Right renal cortex interstitium (tissue), 3 donors: ENCODE data around the gene NAIF1. TPM values are rescaled to one million over a fixed set of nuclear protein-coding genes. Genes with fewer than 3 reads are reported as not detected.
"Not testable (repeated sequence)": the region's sequence is repeated elsewhere in the genome, so short reads cannot be mapped to it uniquely, and the experiment has no call there.

ENCODE experiments used
- DNase-seq, 3 donors: peaks; one replicate each; pipeline ENCODE4 v3.0.0-alpha.2; 2013; ENCODE audit warnings: low read depth in 3 of 3, low spot score in 2 of 3
- polyA plus RNA-seq, 3 donors: library from polyadenylated mRNA; unstranded; fragments of 120-200 nt; gene quantifications; one replicate each; pipeline ENCODE4 v1.2.1, GENCODE V29; 2013; ENCODE audit not compliant: insufficient read length in 3 of 3

NAIF1 gene
- polyA plus RNA-seq, 3 donors: 9.5 to 11.0 (median 9.6) TPM

DNA sequence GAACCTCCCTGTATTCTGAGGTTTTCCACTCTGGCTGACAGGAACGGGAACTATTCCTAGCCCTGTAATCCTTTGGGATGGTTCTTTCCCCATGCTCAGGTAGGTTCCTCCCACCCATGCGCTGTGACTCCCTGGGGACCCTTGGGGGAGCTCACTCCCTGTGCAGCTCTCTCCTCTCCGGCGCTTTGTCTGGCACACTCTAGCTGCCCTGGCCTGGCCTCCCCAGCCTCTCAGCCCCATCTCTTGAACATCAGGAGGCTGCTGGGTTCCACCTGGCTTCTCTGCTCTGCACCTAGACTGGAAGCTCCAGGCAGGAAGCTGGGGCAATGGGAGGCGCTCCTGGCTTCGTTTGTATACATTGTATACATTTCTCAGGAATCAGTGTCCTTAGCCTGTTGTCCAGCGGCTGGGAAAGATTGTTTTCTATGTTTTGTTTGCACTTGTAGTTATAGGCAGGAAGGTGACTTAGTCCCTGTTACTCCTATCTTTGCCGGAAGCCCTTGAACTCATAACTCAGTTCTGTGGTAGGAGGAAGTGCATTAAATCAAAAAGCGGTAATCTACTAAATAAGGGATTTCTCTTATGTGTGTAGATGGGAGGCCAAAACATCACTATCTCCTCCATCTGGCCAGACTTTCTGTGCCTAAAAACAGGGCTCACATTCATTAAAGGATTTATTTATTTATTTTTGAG is 21.3 kb upstream of the NAIF1 start:
- DNase-seq: no peak

DNA sequence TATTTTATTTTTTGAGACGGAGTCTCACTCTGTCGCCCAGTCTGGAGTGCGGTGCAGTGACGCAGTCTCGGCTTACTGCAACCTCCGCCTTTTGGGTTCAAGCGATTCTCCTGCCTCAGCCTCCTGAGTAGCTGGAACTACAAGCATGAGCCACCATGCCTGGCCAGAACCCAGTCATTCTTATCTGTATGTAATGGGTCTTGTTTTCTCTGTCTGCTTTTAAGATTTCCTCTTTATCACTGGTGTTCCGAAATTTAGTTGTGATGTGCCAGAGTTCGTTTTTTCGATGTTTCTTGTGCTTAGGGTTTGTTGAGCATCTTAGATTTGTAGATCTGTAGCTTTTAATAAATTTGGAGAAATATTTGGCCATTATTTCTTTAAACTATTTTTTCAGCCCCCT is 20.1 kb upstream of the NAIF1 start:
- DNase-seq: no peak

DNA sequence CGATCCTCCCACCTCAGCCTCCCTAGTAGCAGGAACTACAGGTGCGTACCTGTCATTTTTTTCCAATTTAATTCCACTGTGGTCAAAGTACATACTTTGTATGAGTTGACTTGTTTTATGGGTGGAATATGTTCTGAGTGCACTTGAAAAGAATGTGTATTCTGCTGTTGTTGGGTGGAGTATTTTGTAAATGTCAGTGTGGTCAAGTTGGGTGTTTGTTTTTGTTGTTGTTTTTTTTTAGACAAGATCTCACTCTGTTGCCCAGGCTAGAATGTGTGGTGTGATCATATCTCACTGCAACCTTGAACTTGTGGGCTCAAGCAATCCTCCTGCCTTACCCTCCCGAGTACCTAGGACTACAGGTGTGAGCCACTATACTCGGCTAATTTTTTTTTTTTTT is 18.8 kb upstream of the NAIF1 start:
- no peak for DNase-seq

DNA sequence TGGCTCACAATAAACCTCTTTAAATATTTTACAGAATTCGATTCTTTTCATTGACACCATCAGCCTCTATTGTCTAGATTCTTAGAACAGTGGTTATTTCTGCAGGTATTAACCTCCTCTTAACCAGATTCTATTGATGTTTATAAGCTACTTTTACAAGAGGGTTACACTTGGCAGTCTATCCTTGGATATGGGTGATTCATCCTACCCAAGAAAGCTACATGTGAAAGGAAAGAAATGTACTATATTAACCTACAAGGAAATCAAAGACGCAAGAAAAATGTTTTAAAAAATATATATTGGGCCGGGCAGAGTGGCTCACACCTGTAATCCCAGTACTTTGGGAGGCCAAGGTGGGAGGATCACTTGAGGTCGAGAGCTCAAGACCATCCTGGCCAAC is 17.6 kb upstream of the NAIF1 start:
- no peak for DNase-seq

DNA sequence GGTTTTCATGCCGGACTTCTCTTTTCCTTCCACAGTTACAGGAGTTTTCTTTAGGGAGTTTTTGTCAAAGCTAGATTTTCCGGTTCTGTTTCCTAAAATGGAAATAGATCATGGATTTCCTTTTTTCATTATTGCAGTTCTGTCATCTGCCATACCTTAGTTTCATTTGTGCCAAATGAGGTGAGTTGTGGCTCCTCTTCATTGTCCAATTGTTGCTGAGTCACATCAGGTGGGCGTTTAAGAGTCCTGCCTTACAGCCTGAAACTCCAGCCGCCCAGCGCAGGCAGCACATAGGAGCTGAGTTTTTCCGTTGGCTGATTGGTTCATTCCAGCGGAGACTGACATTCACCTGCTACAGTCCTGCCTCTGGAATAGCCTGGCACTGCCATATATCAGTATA is 15.0 kb upstream of the NAIF1 start:
- no peak for DNase-seq

DNA sequence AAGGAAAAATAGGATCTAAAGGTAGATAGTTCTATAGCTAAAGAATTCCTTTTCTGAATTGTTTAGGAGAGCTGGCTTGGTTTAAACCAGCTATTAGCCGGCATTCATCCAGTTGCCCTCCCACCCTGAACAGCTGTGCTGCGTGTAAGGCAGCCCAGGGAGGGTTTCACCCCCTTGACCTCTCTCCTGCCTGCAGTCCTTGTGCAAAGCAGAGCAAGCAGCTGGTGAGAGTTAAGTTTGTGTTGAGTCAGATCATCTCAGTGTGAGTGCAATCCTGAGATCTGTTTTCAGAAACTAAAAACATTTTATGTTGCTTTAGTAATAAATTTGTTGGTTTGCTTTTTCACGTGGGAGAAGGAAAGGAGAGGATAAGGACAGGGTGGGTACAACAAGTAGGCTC is 13.9 kb upstream of the NAIF1 start:
- peak in 1 of 3 donors; percentile 78 for DNase-seq

DNA sequence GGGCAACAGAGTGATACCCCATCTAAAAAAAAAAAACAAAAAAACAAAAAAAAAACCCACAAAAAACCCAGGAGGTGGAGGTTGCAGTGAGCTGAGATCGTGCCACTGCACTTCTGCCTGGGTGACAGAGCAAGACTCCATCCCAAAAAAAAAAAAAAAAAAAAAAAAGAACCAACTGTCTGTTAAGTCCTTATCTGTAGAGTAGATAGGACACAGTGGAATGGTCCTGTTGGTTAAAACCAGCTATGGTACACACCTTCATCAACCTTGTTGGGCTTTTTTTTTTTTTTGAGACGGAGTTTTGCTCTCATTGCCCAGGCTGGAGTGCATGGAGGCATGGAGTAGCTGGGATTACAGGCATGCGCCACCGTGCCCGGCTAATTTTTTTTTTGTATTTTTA is 13.1 kb upstream of the NAIF1 start:
- no peak for DNase-seq

GRCh38 chr9:128078504-128079434 is 11.6 kb upstream of the NAIF1 start:
- no peak for DNase-seq

DNA sequence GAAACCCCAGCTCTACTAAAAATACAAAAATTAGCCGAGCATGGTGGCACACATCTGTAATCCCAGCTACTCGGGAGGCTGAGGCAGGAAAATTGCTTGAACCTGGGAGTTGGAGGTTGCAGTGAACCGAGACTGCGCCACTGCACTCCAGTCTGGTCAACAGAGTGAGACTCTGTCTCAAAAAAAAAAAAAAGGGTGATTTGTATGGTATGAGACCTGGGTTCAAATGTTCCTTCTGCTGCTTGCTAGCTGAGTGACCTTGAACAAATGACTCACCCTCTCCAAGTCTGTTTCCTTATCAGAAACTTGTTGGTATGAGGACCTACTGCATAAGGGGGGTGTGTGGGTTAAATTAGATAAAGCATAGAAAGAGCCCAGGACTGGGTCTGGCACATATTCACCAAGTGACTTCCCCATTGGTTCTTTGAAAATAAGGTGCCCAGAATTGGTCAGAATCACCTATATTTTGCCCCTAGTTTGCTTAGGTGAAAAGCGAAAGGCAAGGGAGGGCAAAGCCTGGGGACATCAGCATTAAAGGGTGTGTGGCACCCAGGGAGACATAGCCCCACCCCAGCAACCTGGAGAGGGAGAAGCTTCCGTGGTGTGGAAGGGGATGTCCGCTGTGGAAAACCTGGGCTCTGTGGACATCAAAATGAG is 10.9 kb upstream of the NAIF1 start:
- DNase-seq: no peak

DNA sequence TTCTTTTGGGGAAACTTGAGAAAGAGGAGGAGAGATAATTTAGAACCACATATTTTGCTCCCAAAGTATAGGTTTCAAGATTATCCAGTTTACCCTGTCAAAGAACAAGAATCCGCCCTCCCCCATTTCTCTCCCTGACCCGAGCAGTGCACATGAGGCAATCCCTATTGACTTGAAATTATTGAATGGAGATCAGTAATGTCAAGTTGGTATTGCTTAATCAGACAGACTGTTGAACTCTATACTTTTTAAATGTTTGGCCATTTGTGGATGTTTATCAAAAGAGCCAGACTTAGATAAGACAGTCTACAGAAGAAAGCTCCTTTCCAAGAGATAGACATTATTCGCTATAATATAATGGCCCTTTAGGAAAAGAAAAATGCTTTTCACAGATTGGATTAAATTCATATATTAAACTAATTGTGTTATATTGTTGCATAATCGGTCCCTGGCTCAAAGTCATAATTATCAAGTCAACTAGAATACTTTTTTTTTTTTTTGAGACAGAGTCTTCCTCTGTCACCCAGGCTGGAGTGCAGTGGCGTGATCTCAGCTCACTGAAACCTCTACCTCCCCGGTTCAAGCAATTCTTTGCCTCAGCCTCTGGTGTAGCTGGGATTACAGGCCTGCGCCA is 6.2 kb upstream of the NAIF1 start:
- DNase-seq: no peak

DNA sequence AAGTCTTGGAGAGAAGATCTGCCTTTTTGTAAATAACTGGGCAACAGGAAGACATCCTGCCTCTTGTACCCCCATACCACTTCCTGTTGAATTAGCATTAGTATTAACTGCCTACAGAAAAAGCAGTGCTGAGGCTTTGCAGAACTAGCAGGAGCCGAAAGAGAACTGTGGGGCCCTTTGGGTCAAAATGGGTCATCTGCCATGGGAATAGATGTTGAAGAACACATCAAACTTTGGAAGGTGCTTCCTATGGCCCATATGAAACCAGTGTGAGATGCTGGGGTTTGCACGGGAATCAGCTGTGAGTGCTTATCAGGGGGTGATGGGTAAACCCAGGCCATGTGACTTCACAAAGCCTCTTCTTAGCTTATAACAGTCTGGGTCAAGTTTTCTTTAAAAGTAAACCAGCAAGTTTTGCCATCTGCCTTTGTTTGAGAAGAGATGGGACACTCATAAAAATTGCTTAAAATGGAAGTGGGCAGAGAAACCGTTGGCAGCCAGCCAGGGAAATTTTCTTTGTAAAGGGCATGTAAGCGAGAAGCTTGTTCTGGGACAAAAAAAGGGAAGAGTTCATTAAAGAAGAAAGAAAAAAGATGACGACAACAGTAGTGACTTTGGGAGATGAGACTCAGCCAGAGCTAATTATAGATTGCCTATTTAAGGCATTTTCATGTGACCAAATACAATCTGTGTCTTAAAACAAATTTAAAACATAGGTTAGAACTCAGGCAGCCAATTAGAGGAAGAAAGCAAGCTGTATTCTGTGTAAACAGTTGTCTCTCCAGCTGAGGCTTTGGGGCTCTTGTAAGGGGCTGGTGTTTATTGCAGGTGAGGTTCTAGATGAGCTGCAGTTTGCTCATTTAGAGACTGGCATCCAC is 5.3 kb upstream of the NAIF1 start:
- no peak for DNase-seq

DNA sequence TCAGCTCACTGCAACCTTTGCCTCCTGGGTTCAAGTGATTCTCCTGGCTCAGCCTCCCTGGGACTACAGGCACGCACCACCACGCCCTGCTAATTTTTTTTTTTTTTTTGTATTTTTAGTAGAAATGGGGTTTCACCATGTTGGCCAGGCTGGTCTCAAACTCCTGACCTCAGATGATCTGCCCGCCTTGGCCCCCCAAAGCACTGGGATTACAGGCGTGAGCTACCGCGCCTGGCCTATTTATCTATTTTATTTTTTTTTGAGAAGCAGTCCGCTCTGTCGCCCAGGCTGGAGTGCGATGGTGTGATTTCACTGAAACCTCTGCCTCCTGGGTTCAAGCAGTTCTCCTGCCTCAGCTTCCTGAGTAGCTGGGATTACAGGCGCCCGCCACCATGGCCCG is 4.4 kb upstream of the NAIF1 start:
- not testable (repeated sequence) for DNase-seq

GRCh38 chr9:128070874-128071273 is 3.8 kb upstream of the NAIF1 start:
- no peak for DNase-seq

DNA sequence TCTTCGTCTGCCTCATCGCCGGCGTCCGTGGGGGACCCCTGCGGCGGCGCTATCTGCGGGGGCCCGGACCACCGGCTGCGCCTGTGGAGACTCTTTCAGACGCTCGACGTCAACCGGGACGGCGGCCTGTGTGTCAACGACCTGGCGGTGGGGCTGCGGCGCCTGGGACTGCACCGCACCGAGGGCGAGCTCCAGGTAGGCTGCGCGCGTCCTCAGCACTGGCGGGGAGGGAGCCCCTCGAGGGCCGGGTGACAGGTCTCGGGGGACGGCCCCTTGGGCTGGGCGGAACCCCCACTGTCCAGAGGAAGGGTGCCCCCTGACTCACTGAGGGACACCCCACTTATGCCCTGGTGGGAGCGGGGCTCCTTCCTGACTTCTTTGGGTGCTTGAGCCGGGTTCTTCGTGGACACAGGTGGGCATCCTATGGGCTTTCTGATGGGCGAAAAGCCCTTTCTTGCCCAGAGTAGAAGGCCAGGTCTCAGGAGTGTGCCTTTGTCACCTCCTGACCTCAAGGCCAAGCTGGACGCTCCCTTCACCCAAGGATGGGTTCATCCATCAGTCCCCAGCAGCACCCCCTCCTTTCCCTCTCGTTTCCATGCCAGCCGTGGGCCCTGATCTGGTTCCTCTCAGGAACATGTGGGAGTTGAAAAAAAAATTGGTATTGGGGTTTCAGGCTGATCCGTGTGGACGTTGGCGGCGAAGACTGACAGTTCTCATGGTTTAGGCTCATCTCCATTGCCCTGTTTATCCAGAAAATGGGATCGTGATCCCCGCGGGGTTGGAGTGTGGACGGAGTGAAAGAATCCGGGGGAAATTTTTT is 1.5 kb upstream of the NAIF1 start:
- DNase-seq: no peak

DNA sequence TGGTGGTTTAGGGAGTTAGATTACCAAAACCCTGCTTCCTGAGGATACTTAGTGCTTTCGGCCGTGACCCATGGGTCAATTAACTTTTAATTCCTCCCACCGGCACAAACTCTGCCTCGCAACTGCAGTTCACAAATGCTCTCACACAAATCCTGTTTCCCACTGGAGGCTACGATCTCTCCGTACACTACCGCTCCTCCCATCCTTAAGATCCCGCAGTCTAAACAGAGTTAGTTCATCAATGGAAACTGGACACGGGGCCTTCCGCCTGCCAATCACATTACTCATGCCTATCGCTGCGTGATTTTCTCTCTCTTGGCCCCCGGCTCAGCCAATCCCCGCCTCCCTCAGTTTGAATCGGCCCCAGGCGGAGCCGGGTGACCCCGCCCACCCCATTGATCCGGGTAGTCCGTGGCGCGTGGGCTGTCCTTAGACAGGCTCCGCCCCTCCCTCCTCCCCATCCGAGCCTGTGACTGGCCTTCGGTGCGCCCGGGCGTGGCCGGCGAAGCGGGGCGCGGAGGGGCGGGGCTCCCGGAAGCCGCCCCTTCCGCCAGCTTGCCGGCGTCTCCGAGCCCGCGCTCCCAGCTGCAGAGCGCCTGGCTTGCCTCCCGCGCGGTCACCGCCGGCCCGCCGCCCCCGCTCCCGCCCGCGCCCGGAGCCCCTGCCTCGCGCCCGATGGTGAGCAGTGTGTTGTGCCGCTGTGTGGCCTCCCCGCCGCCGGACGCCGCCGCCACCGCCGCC is 695 bp upstream of the NAIF1 start, which contains the start of gene SLC25A25:
Gene SLC25A25 (plus strand): TSS at position 588 of the 741 bp plus-strand sequence. CDS start 88 bp downstream, at position 676.
- DNase-seq: peak; percentile 95 to 99 (median 98)

DNA sequence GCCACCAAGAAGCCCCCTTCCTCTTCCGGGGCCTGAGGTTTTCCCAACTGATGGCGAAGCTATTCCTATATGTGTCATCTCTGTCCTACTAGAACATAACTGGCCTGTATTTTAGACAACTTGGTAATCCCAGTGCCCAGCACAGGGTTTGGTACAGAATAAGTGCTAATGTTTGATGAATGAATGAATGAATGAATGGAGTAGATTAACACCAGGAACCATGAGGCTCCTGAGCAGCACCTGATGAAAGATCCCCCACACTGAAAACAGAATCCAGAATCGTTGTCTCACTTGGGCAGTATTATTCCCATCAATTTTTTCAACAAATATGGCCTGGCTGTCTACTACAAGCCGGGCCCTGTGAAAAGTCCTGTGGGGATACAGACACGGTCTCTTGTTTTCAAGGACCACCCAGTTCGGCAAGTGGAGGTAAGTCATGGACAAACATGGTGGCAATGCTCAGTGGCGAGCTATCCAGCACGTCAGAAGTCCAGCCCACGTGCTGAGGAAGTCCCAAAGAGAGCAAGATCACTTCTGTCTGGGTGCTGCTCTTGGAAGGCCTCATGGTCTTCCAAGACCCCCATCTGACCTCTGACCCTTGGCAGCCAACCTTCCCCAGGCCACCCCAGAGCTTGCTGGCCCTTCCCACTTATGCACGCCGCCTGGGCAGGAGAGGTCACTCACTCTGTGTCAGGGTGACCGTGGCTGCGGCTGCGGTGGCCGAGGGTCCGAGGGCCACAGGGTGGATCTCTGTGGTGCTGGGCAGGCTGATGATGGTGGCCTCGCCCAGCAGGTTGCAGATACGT is 1.0 kb downstream of the NAIF1 start:
- DNase-seq: no peak
